Activated naive CD8-positive, alpha-beta T cell treated with anti-CD3 and anti-CD28 coated beads for 36 hours (primary cell): ENCODE data around the gene QDPR. TPM values are rescaled to one million over a fixed set of nuclear protein-coding genes. Genes with fewer than 3 reads are reported as not detected.
"Not testable (repeated sequence)": the region's sequence is repeated elsewhere in the genome, so short reads cannot be mapped to it uniquely, and the experiment has no call there.

Source experiments
- DNase-seq: peaks from one replicate; pipeline ENCODE4 v3.0.0; 2021
- H3K27ac Mint-ChIP-seq: one replicate; pipeline ENCODE4 v1.8.0; 2022; ENCODE audit warnings: mild to moderate bottlenecking, moderate library complexity, mixed read lengths
- H3K27me3 Mint-ChIP-seq: one replicate; pipeline ENCODE4 v1.8.0; 2022; ENCODE audit warnings: mild to moderate bottlenecking, mixed read lengths
- H3K36me3 Mint-ChIP-seq: one replicate; pipeline ENCODE4 v1.8.0; 2021; ENCODE audit warnings: mild to moderate bottlenecking, mixed read lengths
- H3K4me1 Mint-ChIP-seq: one replicate; pipeline ENCODE4 v1.8.0; 2021; ENCODE audit warnings: mixed read lengths
- H3K4me3 Mint-ChIP-seq: one replicate; pipeline ENCODE4 v1.8.0; 2022; ENCODE audit warnings: mild to moderate bottlenecking, moderate library complexity, mixed read lengths
- H3K9me3 Mint-ChIP-seq: one replicate; pipeline ENCODE4 v1.8.0; 2022; ENCODE audit warnings: mixed read lengths
- total RNA-seq, 2 experiments: library from RNA; stranded (reverse); gene quantifications; one replicate each; pipeline ENCODE4 v1.2.3, GENCODE V29; 2021

The QDPR gene
- total RNA-seq, 2 experiments from 2014 or later = 56.5 to 57.9 TPM

DNA sequence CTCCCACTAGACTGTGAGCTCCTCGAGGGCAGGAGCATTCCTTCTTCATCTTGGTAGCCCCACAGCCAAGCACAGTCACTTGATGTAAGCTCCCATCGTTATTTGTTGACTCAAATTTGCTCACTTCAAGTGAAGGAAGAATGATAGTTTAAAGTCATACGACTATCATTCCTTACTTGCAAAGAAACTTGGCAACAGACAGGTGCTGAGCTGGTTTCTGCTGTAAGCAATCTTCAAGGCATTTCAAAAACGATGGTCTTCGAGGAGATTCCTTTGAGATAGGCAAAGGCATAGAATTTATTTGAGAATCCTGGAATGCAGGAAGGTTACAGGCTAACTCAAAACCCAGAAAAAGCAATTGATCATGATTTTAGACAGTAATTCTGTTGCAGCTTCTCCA lies 64.8 kb downstream of the QDPR start:
- DNase-seq = no peak
- no peak overlapping the region for H3K4me3 Mint-ChIP-seq
- H3K4me1 Mint-ChIP-seq = peaks cover 2% of the 10 kb centered on the region
- peaks cover 4% of the 10 kb centered on the region for H3K36me3 Mint-ChIP-seq
- H3K27ac Mint-ChIP-seq = no peak overlapping the region
- H3K27me3 Mint-ChIP-seq = peaks cover 3% of the 10 kb centered on the region
- H3K9me3 Mint-ChIP-seq = peaks cover 11% of the 10 kb centered on the region

DNA sequence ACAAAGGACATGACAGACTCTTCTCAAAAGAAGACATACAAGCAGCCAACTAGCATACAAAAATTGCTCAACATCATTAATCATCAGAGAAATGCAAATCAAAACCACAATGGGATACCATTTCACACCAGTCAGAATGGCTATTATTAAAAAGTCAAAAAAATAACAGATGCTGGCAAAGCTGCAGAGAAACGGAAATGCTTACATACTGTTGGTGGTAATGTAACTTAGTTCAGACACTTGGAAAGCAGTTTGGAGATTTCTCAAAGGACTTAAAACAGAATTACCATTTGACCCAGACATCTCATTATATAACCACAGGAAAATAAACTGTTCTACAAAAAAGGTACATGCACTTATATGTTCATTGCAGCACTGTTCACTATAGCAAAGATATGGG lies 69.4 kb downstream of the QDPR start:
- not testable (repeated sequence) for H3K4me3 Mint-ChIP-seq, H3K4me1 Mint-ChIP-seq, H3K36me3 Mint-ChIP-seq, H3K27me3 Mint-ChIP-seq, DNase-seq, H3K27ac Mint-ChIP-seq
- peaks cover 20% of the 10 kb centered on the region for H3K9me3 Mint-ChIP-seq

DNA sequence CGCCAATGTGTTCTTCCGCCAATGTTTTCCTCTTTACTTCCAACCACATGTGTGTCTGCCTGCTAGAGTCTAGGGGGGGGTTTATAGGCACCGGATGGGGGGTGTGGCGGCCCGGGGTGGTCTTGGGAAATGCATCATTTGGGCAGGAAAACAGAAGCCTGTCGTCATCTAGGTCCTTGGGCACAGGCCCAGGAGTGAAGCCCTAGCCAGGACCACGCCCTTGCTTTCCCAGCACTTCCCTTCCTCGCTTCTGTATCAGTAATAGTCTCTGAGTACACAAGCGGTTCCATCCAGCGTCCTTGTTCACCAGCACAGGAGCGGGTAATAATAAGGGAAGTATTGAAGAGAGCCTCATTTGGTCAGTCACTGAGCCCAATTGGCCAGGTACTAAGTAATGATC lies 74.5 kb downstream of the QDPR start:
- DNase-seq = no peak

DNA sequence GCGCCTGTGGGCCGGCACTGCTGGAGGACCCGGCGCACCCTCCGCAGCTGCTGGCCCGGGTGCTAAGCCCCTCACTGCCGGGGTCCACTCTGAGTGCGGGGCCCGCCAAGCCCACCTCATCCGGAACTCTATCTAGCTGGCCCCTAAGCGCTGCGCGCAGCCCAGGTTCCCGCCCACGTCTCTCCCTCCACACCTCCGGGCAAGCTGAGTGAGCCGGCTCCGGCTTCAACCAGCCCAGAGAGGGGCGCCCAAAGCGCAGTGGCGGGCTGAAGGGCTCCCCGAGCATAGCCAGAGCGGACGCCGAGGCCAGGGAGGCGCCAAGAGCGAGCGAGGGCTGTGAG lies 75.2 kb downstream of the QDPR start:
- Mint-ChIP-seq H3K4me3 (no peak overlapping the region), H3K36me3 (no peaks in the 10 kb centered on the region), H3K4me1 (no peaks in the 10 kb centered on the region), H3K27ac (no peak overlapping the region), H3K27me3 (no peaks in the 10 kb centered on the region), H3K9me3 (peaks cover 9% of the 10 kb centered on the region)
- no peak for DNase-seq

More for the DNA sequence above, 74.5 kb downstream of the QDPR start:
- no peaks in the 10 kb centered on the region for H3K4me1 Mint-ChIP-seq
- H3K4me3 Mint-ChIP-seq = no peak overlapping the region
- peaks cover 10% of the 10 kb centered on the region for H3K9me3 Mint-ChIP-seq
- no peaks in the 10 kb centered on the region for H3K27me3 Mint-ChIP-seq
- H3K36me3 Mint-ChIP-seq = no peaks in the 10 kb centered on the region
- no peak overlapping the region for H3K27ac Mint-ChIP-seq

Other genes starting within 250 kb of the QDPR start
- not detected for gene CLRN2, start 3.1 kb upstream of the QDPR start, total RNA-seq
- gene LAP3, start 65.1 kb upstream of the QDPR start, total RNA-seq = 100 to 1,000 TPM; 146 TPM
- 10 to 100 TPM; 57.2 to 72.5 TPM for gene MED28, start 102.6 kb upstream of the QDPR start, total RNA-seq